Inferior parietal cortex (tissue), 1 donor: ENCODE data around the gene BTBD6.

Experiments used
- DNase-seq: peaks from one replicate; pipeline ENCODE4 v3.0.0-alpha.2; 2016; ENCODE audit errors: extremely low spot score

BTBD6 gene

DNA sequence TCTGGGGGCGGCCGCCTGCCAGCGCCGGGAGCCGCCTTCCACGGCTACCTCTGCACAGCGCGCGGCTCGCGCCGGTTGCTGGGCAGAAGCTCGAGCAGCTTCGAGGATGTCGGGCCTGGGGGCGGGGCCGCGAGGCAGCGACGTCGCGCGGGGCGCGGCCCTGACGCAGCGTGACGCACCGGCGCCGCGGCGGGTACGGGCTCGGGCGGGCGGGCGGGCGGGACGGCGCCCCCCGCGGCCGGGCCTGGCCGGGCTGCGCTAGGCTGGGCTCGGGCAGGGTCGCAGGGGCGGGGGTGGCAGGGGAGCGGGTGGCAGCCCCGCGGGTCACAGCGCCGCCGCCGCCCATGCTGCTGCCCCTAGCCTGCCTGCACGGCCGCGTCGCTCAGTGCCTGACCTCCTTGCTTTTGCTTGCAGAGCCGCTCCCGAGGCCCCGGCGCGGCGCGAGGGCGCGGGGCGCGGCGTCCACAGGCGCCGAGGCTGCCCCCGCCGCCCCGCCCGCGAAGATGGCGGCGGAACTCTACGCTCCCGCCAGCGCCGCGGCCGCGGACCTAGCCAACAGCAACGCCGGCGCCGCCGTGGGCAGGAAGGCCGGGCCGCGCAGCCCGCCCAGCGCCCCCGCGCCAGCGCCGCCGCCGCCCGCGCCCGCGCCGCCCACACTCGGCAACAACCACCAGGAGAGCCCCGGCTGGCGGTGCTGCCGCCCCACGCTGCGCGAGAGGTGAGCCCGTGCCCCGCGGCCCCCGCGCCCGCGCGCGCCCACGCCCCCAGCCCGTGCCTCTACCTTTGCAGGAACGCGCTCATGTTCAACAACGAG lies at the start of gene BTBD6:
Gene BTBD6 (plus strand): TSS at position 166 of the 814 bp plus-strand sequence. CDS start 179 bp downstream, at position 345.
- peak; percentile 56 for DNase-seq

DNA sequence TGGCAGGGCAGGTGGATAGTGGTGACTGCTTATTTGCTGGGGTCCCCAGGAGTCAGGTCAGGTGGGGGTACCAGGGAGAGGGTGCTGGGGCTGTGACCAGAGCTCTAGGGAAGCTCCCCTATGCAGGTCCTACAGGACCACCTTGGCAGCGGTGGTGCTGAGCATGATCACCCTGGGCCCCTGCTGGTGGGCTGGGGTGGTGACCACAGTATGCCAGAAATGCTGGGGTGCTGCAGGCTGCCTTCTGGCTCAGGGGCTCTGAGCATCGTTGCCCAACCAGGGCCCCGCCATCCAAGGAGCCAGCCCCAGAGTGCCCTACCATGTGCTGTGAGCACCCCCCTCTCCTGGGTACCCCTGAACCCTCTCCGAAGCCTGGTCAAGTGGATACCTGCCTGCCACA lies 49.7 kb upstream of the BTBD6 start:
- DNase-seq: no peak

DNA sequence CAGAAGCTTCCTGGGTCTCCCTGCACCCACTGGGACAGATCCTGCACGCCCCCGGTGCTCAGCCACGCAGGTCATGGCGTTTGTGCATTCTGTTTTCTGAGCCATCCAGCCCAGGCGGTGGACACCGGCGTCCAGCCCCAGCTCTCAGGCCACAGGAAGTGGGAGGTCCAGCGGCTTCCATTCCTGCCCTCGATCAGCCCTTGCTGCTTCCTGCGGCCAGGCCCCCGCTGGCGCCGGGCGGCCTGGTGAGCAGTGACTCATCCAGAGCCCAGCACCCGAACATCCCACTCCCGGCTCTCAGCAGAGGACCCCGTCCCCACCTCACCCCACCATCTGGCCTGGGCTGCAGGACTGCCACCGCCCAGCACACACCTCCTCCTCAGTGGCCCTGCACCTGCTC lies 49.2 kb upstream of the BTBD6 start:
- DNase-seq: no peak

DNA sequence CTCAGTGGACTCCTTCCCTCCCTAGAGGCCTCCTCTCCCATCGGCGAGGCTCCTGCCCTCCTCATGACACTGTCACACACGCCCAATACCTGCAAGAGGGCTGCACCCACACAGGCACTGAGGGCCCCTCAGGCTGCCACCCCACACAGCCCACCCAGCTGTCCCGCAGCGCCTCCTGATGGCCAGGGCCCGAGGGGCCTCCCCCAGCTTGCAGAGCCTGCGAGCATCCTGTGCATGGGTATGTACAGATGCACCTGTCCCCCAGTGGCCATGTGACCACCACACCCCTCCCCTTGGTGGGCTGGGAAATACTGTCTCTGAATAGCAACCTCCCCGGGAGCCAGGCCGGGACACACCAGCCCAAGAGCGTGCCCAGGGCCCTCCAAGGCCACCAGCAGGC lies 48.3 kb upstream of the BTBD6 start:
- DNase-seq: no peak

DNA sequence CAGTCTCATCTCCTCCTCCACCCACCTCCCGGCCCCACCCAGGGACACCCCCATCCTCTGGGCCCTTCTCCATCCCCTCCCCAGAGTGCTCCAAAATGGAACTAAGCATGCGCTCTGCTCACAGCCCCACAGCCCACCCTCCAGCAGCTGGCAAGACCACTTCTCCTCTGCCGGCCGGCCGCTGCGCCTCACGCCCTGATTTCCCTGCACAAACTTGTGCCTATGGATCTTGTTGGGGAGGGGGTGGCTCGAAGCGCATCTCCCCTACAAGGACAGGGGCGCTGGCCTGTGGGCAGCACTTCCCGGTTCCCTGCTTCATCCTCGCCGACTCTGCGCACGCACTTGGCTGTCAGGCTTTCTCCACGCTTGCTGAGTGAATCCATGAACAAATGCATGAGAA lies 47.7 kb upstream of the BTBD6 start:
- DNase-seq: no peak

DNA sequence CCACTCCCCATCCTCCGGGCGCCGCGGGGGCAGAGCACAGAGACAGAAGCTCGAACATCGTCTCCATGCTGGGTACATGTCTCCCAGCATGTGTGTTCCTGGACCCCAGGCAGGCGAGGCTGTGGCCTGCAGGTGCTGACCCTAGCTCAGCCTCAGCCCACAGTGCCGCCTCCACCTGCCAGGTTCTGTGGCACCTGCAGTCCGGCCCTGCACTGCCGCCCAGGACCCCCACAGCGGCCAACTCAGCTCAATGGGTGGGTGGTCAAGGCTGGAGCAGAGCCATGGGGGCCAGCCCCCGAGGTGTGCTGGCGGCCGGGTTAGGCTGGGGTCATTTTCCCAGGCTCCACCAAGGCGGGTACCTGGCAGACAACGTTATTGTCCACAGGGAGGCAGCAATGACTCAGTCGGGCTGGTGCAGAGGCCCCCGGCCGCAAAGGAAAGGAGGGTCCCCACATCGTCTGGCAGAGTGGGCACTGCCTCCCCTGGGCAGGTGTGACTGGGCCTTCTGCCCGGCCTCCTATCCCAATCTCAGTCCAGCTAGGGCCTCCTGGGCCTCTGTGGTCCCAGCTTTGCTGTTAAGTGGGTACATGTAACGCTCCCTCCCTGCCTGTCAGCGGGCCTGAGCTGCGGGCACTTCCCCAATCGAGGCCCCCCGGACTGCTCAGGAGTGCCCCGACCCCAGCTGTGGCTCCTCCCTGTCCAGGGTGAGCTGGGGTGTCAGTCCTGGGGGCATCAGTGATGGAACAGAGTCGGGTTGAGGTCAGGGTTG lies 47.0 kb upstream of the BTBD6 start:
- DNase-seq: no peak

DNA sequence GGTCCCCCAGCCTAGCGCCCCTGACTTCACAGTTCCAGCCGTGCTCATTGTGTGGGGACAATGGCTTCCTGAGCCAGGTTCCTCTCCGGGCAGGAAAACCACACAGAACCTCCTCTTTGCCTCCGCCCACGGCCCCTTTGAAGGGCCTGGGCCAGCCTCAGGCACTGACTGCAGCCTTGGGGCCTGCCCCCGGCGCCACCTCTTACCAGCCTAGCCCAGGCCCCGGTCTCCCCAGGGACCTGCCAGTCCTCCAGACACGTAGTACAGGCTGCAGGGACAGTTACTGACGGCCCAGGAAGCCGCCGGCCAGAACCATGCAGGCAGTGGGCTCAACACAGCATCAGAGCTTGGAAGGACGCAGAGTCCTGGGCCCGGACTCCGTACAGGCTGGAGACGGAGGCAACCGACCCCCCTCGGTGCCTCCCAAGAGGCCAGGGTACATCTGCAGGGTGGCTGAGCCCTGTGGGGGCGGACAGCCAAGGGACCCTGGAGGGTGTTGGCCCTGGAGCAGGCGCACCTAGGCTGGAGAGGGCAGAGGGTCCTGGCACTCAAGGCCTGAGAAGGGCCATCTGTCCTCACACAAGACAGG lies 46.3 kb upstream of the BTBD6 start:
- DNase-seq: no peak

DNA sequence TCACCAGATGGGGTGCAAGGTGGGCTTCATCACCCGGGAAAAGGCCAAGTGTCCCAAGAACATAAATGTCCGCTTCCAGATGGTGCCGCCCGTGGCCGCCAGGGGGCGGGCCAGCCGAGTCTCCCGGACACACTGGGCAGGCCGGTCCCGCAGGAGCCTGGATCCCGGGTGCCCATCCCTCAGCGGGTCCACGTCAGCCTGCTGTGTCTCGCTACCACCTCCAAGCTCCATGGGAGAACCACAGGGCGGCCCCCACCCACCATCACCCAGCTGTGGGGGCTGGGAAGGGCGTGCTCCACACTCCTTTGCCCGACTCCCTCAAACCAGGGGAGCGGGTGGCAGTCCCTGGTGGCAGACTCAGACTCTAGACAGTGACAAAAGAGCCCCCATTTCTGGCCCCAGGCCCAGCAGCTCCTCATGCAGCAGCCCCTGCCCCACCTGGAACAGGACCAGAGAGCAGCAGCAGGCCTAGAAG lies 45.2 kb upstream of the BTBD6 start:
- peak; percentile 65 for DNase-seq

DNA sequence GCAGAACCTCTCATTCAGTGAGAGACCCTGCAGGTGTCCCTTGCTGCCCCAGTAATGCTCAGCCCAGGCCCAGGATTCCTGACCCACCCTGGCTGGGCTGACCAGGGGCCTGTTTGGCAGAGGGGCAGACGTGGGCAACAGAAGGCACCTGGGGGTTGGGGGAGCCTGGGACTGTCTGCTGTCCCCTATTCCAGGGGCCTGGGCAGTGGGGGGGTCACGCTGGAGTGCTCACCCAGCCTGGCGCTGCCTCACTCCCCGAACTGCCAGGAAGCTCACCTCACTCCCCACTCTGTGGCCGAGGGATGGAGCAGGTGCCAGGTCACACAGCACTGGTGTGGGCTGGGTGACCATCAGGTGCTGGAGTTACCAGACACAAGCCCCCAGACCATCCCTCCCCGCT lies 44.6 kb upstream of the BTBD6 start:
- no peak for DNase-seq

DNA sequence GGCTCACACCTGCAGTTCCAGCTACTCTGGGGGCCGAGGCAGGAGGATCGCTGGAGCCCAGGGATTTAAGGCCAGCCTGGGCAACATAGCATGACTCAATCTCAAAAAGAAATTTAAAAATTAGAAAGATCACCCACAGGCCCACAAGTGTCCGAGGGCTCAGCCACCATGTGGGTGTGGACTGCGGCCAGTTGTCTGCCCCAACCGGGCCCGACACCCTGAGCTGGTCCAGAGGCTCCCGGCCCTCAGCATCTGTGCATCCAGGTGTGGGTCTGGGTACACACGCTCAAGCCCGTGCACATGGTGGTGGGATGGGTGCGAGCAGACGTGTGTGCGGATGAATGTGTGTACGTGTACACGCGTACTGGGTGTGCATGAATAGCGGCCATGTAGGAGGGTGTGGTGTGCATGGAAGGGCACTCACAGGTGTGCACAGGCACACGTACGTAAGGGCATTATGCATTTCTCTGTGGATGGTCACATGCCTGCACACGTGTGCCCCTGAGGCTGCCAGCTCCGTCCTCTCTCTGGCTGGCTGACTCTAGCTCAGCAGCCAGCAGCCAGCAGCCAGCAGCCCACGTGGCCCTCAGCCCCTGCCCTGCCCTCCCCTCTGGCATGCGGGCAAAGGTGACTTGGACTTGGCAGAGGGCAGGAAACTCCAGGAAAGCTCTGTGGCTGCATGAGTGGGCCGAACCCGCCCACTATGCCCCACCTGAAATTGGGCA lies 44.0 kb upstream of the BTBD6 start:
- peak; percentile 50 for DNase-seq

DNA sequence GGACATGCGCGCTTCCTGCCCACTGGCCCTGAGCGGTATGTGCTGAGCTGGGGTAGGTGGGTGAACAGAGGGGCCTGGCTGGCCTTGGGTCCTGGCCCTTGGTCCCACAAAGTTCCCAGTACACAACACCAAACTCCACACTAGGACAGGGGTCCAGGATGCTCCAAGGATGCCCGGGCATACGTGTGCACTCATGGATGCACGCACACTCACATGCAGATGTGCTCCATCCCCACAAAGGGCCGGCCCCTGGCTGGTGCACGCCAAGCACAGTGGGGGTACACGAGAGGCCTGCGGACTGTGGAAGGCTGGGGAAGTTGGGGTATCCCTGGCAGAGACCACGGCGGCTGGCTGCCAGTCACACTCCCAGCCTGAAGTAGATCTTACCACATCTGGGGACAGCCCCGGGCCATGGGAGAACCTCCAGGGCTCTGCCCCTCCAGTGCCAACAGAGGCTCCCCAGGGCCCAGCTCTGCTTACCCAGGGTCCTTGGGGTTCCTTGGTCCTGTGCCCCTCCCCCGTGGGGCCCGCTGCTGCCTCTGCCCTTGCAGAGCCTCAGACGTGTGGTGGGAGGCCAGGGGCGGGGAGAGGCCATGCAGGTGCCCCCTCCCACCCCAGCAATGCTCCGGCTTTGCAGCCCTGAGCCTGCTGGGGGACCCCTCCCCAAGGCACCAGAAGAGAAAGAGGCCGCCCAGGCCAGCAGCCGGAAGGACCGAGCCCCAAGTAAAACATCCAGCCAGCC lies 43.2 kb upstream of the BTBD6 start:
- DNase-seq: no peak

DNA sequence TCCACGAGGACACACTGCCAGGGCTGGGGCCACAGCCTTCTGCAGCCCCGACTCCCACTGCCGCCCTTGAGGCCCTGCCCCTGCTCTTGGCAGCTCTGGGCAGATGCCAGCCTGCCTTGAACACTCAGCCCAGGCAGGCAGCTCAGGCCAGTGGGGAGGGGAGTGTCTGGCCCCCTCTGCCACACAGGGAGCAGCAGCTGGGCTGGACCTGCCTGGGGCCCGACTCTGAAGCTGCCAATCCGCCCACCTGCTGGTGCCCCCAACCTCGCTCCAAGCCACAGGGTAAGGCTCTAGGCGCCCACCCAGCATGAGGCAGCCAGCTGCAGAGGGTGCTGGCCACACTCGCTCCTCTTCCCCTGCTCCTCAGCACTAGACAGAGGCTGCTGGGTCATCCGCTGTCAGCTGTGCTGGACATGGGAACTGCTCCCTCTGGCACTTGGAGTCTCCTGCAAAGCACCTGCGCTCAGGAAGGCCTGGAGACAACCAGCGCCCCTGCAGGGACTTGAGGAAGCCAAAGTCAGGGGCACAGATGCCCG lies 42.6 kb upstream of the BTBD6 start:
- DNase-seq: no peak

DNA sequence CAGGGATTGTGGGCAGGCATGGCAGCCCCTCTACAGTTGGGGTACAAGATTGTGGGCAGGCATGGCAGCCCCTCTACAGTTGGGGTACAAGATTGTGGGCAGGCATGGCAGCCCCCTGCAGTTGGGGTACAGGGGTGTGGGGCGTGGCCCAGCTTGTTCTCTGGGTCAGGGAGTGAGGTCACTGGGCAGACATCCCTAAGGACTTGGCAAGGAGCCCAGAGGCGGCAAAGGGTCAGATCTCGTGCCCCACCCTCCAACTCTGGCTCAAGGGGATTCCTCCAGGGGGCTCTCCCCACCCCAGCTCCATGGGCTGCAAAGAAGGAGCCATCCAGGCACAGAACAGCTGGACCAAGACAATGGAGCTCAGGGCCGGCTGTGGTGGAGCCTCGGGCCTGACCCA lies 41.5 kb upstream of the BTBD6 start:
- DNase-seq: no peak

DNA sequence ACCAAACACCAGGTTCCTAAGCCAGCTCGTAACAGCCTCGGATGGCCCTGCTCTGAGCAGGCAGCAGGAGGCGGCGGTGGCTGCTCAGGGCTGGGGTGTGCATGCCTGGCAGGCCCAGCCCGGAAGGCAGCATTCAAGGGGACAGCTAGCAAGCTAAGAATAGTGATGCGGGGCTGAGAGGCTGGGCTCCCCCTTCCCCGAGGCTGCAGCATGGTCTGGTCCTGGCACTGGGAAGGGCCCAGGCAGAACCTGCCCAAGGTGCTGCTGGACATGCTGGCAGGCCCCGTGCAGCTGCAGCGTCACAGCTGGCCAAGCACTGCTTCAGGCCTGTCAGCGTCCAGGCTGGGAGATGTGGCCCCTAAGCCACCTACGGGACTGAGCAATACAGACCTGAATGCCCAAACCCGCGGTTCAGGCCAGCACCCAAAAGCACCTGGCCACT lies 40.9 kb upstream of the BTBD6 start:
- no peak for DNase-seq

DNA sequence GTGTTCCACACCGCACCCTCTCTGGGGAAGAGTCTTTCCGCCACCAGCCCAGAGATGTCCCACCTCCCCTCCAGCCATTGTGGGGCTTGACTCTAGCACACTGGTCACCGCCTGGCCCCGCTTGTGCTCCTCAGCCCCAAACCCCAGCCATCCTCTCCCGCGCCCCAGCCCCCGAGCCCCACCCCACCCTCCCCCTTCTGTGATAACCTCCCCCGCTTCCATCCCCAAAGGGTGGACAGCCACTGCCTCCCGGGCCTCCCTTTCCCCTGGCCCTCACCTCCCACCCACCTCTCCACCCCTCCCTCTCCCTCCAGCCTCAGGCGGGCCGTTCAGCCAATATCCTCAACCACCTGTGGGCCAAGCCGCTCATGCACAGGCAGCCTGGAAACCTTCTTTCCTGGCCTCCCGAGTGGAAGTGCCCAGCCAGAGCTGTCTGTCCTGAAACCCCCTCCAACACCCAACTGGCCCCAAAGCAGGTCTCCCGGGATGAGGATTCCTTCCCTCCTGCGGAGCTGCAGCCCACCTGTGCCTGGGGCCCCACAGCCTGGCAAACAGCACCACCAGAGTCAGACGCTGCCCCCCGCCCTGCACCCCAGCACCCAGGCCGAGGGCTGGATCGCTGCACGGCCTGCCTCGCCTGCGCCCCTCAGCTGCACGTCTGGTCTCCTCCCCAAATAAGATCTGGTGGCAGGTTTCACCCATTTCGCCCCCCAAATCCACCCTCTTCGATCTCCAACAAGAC lies 40.2 kb upstream of the BTBD6 start:
- no peak for DNase-seq

DNA sequence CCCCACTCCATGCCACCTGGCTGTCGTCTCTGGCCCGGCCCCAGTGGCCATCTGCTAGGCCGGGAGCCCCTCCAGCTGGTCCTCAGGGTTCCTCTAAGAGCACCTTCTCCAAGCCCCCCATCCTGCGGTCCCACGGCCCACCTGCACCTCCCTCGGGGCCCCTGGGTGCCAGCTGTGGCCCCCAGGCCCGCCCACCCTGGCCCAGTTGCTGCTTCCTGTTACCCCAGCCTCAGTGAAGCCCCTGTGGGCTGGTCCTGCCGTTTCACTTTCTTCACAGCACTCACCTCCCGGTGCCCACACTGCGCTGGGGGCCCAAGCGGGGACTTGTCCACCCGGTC lies 39.6 kb upstream of the BTBD6 start:
- no peak for DNase-seq

DNA sequence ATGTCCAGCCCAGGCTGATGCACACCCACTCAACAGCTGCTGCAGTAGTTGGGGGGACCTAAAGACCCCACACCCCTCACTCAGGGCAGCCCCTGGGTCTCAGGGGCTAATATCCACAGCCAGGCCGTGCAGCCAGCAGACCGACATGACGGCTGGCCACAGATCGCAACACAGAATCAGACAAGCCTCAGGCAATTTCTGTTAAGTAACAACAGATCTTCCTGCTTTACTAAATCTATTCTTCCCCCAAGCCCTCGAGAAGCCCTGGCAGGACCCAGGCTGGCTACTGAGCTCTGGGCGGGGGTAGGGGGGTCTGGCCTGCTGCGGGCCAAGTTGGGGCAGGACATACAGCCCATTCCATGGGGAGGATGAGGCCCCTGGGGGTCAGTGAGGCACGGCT lies 39.2 kb upstream of the BTBD6 start:
- DNase-seq: no peak

DNA sequence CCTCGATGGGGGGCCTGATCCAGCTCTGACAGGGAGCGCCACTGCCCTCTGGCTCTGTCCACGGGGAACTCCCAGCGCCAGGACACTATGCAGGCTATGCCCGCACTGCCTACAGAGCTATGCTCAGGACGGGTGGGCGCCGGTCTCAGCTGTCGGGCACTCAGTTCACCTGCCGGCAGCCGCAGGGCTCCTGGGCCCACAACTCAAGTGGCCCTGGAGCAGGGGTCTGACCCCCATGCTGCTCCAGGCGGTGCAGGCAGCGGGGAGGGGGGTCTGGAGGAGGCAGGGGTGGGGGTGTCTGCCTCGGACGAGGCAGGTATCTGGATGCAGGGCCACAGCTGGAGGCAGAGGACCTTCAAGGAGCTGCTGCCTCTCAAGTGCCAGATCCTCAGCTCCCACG lies 38.7 kb upstream of the BTBD6 start:
- no peak for DNase-seq

DNA sequence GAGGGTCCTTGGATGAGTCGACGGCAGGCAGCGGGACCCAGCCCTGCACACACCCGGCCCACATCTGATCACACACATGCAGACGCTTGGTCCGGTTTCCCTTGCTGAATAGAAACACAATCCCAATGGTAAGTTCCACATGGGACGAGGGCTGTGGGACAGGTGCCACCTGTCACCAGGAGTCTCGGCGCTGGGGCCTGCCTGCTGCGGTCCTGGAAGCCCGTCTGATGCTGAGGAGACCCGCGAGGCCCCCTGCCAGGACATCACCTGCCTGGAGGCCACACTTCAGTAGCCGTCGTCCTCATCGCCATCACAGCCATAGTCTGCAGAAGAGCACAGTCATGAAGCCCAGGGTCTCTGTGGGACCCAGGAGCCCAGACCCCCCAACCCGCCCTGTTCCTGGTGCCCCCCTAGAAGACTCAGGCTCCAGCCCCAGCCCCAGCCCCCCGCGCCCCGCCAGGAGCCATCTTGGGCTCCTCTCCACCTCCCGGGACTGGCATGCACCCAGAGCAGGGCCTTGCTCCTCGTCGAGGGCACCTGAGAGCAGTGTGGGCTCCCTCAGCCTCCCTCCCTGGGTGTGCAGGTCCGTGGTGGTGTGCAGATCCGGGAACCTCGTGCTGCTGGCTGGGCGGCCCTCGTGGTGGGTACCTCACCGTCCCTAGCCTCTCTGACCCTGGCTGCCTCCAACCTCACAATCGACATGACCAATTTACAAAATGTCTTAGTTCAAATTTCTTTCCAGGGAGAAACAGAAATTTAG lies 37.9 kb upstream of the BTBD6 start:
- DNase-seq: no peak
